H1 (cell line): ENCODE data around the gene C20orf96. TPM values are rescaled to one million over a fixed set of nuclear protein-coding genes. Genes with fewer than 3 reads are reported as not detected.
"Not testable (repeated sequence)": the region's sequence is repeated elsewhere in the genome, so short reads cannot be mapped to it uniquely, and the experiment has no call there.

Source experiments
- CTCF ChIA-PET: fragments of 300-600 bp; sonication (Branson Sonifier 250); formaldehyde crosslinking; loops from one replicate; lab custom pipeline; 2021; ENCODE audit not compliant: partially characterized antibody; lab: Charles Lee
- POLR2A ChIA-PET: fragments of 300-600 bp; sonication (Branson Sonifier 250); formaldehyde crosslinking; loops from one replicate; lab custom pipeline; 2021; ENCODE audit warnings: inconsistent platforms; ENCODE audit not compliant: partially characterized antibody; lab: Charles Lee
- DNase-seq, 2 experiments: peaks; one replicate each; pipeline versions ENCODE4 v3.0.0 to v3.0.0-alpha.2; 2010 to 2022; ENCODE audit warnings: low spot score in 2 of 2, low read depth in 1 of 2, mixed read lengths in 1 of 2
- FAIRE-seq: peaks from 2 replicates; lab custom pipeline; 2011; peaks lifted over from hg19 to GRCh38; lab: Jason Lieb, UNC
- H2AFZ ChIP-seq: 2 replicates; pipeline ENCODE4 v1.8.1; 2012; ENCODE audit warnings: low read length, inconsistent platforms
- H2AK5ac ChIP-seq: 2 replicates; pipeline ENCODE4 v1.6.1; 2013; ENCODE audit warnings: low read depth, low read length
- H2BK120ac ChIP-seq: replicated peaks from 2 replicates; pipeline ENCODE3; 2013; ENCODE audit warnings: low read depth, low read length, inconsistent platforms
- H2BK12ac ChIP-seq: 2 replicates; pipeline ENCODE4 v1.6.1; 2013; ENCODE audit warnings: low read depth, low read length
- H2BK15ac ChIP-seq: 2 replicates; pipeline ENCODE4 v1.6.1; 2013; ENCODE audit warnings: low read length
- H2BK20ac ChIP-seq: 2 replicates; pipeline ENCODE4 v1.6.1; 2013; ENCODE audit warnings: low read length
- H2BK5ac ChIP-seq: 2 replicates; pipeline ENCODE4 v1.6.1; 2013; ENCODE audit warnings: low read depth, low read length
- H3K14ac ChIP-seq: 2 replicates; pipeline ENCODE4 v1.6.1; 2013; ENCODE audit warnings: inconsistent platforms; ENCODE audit not compliant: insufficient read length
- H3K18ac ChIP-seq: 2 replicates; pipeline ENCODE4 v1.6.1; 2013; ENCODE audit warnings: low read length; ENCODE audit errors: extremely low read depth
- H3K23ac ChIP-seq: 2 replicates; pipeline ENCODE4 v1.6.1; 2013; ENCODE audit warnings: inconsistent platforms; ENCODE audit not compliant: insufficient read length
- H3K23me2 ChIP-seq: 2 replicates; pipeline ENCODE4 v1.6.1; 2013; ENCODE audit warnings: low read depth, low read length
- H3K27ac ChIP-seq: 2 replicates; pipeline ENCODE4 v1.6.1; 2011; ENCODE audit warnings: low read depth, low read length, inconsistent platforms
- H3K27me3 ChIP-seq, 4 experiments: replicated peaks in 1 of 4; 1 replicate in 1 of 4; 2 replicates in 3 of 4; pipeline versions ENCODE4 v1.6.1 to v1.8.1; 2011 to 2013; ENCODE audit warnings: low read length in 3 of 4, mild to moderate bottlenecking in 3 of 4, inconsistent platforms in 2 of 4, mixed read lengths in 2 of 4, moderate library complexity in 1 of 4; ENCODE audit not compliant: control insufficient read depth in 3 of 4, insufficient read depth in 3 of 4; ENCODE audit errors: extremely low read depth in 1 of 4
- H3K36me3 ChIP-seq, 4 experiments: 2 replicates each; pipeline versions ENCODE4 v1.6.1 to v1.8.1; 2011 to 2013; ENCODE audit warnings: mild to moderate bottlenecking in 4 of 4, low read length in 3 of 4, moderate library complexity in 2 of 4, control low read depth in 1 of 4, inconsistent platforms in 1 of 4; ENCODE audit not compliant: insufficient read depth in 4 of 4, control insufficient read depth in 2 of 4
- H3K4ac ChIP-seq: replicated peaks from 2 replicates; pipeline ENCODE3; 2013; ENCODE audit warnings: low read length, low read depth, mixed read lengths, inconsistent platforms; ENCODE audit not compliant: insufficient read length
- H3K4me1 ChIP-seq, 4 experiments: replicated peaks in 1 of 4; 1 replicate in 1 of 4; 2 replicates in 3 of 4; pipeline versions ENCODE4 v1.6.1 to v1.8.1; 2011 to 2013; ENCODE audit warnings: low read length in 3 of 4, inconsistent platforms in 2 of 4, mixed read lengths in 1 of 4; ENCODE audit not compliant: insufficient read depth in 4 of 4, control insufficient read depth in 3 of 4
- H3K4me2 ChIP-seq, 2 experiments: 2 replicates each; pipeline versions ENCODE4 v1.6.1 to v1.8.1; 2011 to 2013; ENCODE audit warnings: low read depth in 2 of 2, low read length in 2 of 2, control low read depth in 1 of 2, inconsistent platforms in 1 of 2, mild to moderate bottlenecking in 1 of 2; ENCODE audit not compliant: insufficient read depth in 1 of 2
- H3K4me3 ChIP-seq, 4 experiments: fragments of 200-600, 300-600 bp in 1 of 4; sonication (generic), shearing (Covaris generic), sonication (Bioruptor Twin) in 1 of 4; 2 replicates each; pipeline versions ENCODE4 v1.5.1 to v1.8.1; 2011 to 2016; ENCODE audit warnings: low read length in 4 of 4, low read depth in 3 of 4, control low read depth in 2 of 4, inconsistent platforms in 2 of 4, mild to moderate bottlenecking in 2 of 4, mixed read lengths in 1 of 4, moderate library complexity in 1 of 4; ENCODE audit not compliant: insufficient read depth in 2 of 4; ENCODE audit errors: extremely low read depth in 1 of 4
- H3K56ac ChIP-seq: replicated peaks from 2 replicates; pipeline ENCODE3; 2013; ENCODE audit warnings: low read depth, mild to moderate bottlenecking, mixed read lengths, low read length, inconsistent platforms; ENCODE audit not compliant: insufficient read length
- H3K79me1 ChIP-seq: 2 replicates; pipeline ENCODE4 v1.6.1; 2013; ENCODE audit warnings: low read depth, low read length, control low read depth
- H3K79me2 ChIP-seq, 2 experiments: 2 replicates each; pipeline versions ENCODE4 v1.6.1 to v1.8.1; 2012 to 2013; ENCODE audit warnings: low read length in 2 of 2, mild to moderate bottlenecking in 2 of 2, inconsistent platforms in 1 of 2; ENCODE audit not compliant: insufficient read depth in 2 of 2, control insufficient read depth in 1 of 2
- H3K9ac ChIP-seq, 4 experiments: replicated peaks in 1 of 4; 1 replicate in 1 of 4; 2 replicates in 3 of 4; pipeline versions ENCODE4 v1.6.1 to v1.8.1; 2011 to 2013; ENCODE audit warnings: low read depth in 3 of 4, low read length in 3 of 4, control low read depth in 2 of 4, mild to moderate bottlenecking in 2 of 4, moderate library complexity in 2 of 4, inconsistent platforms in 1 of 4; ENCODE audit errors: extremely low read depth in 1 of 4
- H3K9me3 ChIP-seq, 2 experiments: 2 replicates each; pipeline versions ENCODE4 v1.6.1 to v1.8.1; 2012 to 2013; ENCODE audit warnings: mild to moderate bottlenecking in 2 of 2, moderate library complexity in 2 of 2, control low read depth in 1 of 2, inconsistent platforms in 1 of 2, low read depth in 1 of 2, low read length in 1 of 2, mixed read lengths in 1 of 2; ENCODE audit not compliant: insufficient read depth in 2 of 2
- H4K20me1 ChIP-seq, 2 experiments: replicated peaks in 1 of 2; 2 replicates each; pipeline versions ENCODE3 to v1.8.1; 2011 to 2013; ENCODE audit warnings: inconsistent platforms in 2 of 2, low read length in 2 of 2, mild to moderate bottlenecking in 1 of 2; ENCODE audit not compliant: insufficient read depth in 2 of 2, control insufficient read depth in 1 of 2
- H4K5ac ChIP-seq: 2 replicates; pipeline ENCODE4 v1.6.1; 2013; ENCODE audit warnings: low read length, low read depth, mixed read lengths, inconsistent platforms; ENCODE audit not compliant: insufficient read length
- H4K8ac ChIP-seq: 2 replicates; pipeline ENCODE4 v1.8.0; 2013; ENCODE audit warnings: mild to moderate bottlenecking, moderate library complexity, low read length, inconsistent platforms; ENCODE audit not compliant: insufficient read depth; ENCODE audit errors: extremely low read depth
- H4K91ac ChIP-seq: replicated peaks from 2 replicates; pipeline ENCODE3; 2013; ENCODE audit warnings: low read length, mixed read lengths, inconsistent platforms; ENCODE audit not compliant: insufficient read length
- WGBS, 2 experiments: shearing (Covaris generic) in 1 of 2; methylation state at CpG; one replicate each; pipeline versions ENCODE4 v1.1.6 to v1.1.7; 2013 to 2015; ENCODE audit warnings: low lambda C conversion rate in 2 of 2, mixed read lengths in 2 of 2, inconsistent platforms in 1 of 2, low coverage in 1 of 2, missing lambda C conversion rate in 1 of 2; ENCODE audit not compliant: insufficient replicate concordance in 2 of 2, insufficient coverage in 1 of 2, insufficient read length in 1 of 2; ENCODE audit errors: extremely low coverage in 1 of 2, missing lambda C conversion rate in 1 of 2; 5-methylcytosine and 5-hydroxymethylcytosine counted together
- polyA plus RNA-seq, 7 experiments: library from polyadenylated mRNA; depleted of rRNA in 3 of 7; stranded (reverse) in 5 of 7; unstranded in 2 of 7; fragments of >200 nt in 5 of 7; fragments of 200-250 nt in 2 of 7; gene quantifications; 1 replicate in 5 of 7; 2 replicates in 1 of 7; 4 replicates in 1 of 7; pipeline versions ENCODE4 v1.2.1 to v1.2.3, GENCODE V29; 2011 to 2013; ENCODE audit warnings: missing spikeins in 2 of 7, mixed read lengths in 2 of 7
- total RNA-seq: library from RNA; stranded (reverse); fragmentation: NEBNext Ultra II Directional; extraction: Animal tissue kit (Norgen Biotek cat#: 25700); gene quantifications from 2 replicates; pipeline ENCODE4 v1.2.1, GENCODE V29; 2021

The C20orf96 gene
- total and polyA plus RNA-seq, 2 of the 8 experiments (the other 6 are each of a cell fraction or from before 2014, with no cell fraction given) = 19.2 to 21.0 TPM

GRCh38 chr20:225879-226278 is 64.7 kb downstream of the C20orf96 start:
- H3K56ac ChIP-seq, H3K4ac ChIP-seq, H3K4me1 ChIP-seq, H3K23me2 ChIP-seq, DNase-seq, H4K5ac ChIP-seq, H3K79me1 ChIP-seq, H4K8ac ChIP-seq, FAIRE-seq, H2AFZ ChIP-seq, H2BK12ac ChIP-seq, H2BK5ac ChIP-seq, H3K14ac ChIP-seq, H4K20me1 ChIP-seq, H3K27me3 ChIP-seq, H4K91ac ChIP-seq, H3K4me3 ChIP-seq, H3K27ac ChIP-seq, H3K9ac ChIP-seq, H3K23ac ChIP-seq, H3K18ac ChIP-seq, H2BK20ac ChIP-seq, H2AK5ac ChIP-seq, H3K36me3 ChIP-seq, H3K4me2 ChIP-seq, H3K79me2 ChIP-seq, H2BK120ac ChIP-seq, POLR2A ChIA-PET, H2BK15ac ChIP-seq: not testable (repeated sequence)
- WGBS, 2 experiments = 56% methylated on average over 3 of the region's 3 CpGs; no CpG with 5 or more reads in 1 of the 2 experiments
- H3K9me3 ChIP-seq = peaks cover 7 to 18% of the 10 kb centered on the region in 2 experiments
- CTCF ChIA-PET = interaction anchor here (1.3 kb wide), 1 partner anchor 10 kb away, joined by 5 read pairs; no protein-coding TSS in a partner anchor
